Activated effector memory CD4-positive, alpha-beta T cell treated with Interleukin-2 at 50 U/mL for 16 hours (primary cell): ENCODE measurements around the gene SF3A1.
"Not testable (repeated sequence)": the region's sequence is repeated elsewhere in the genome, so short reads cannot be mapped to it uniquely, and the experiment has no call there.

Experiments
- DNase-seq: peaks from one replicate; pipeline ENCODE4 v3.0.0-alpha.2; 2020

SF3A1 gene

DNA sequence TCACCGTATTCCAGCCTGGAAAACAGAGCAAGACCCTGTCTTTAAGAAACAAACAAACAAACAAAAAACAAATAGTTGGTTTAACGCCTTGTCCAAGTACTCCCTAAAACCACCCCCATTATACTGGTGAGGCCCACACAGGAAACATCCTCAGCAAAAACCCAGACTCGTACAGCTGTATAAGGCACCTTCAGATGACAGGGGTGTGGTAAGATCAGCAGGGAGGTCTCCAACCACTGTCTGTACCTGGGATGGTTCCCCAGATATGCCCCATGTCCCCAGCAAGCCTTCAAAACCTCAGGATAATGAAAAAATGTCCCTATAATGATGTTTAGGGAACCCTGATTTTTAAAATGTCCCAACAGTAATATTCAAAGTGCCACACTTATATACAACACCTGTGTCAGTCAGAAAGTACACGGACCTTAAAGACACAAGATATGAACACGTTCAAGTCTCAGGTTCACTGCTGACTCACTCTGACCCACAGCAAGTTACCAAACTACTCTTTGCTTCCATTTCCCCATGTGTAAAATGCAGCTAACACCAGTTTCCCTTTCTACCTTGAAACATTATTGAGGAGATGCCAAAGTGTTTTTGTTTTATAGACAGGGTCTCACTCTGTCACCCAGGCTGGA lies 9.3 kb downstream of the SF3A1 start:
- DNase-seq, result no peak

GRCh38 chr22:30344447-30345200 lies 12.1 kb downstream of the SF3A1 start:
- DNase-seq, result no peak

- no peak for DNase-seq
Measured at GRCh38 chr22:30340911-30341685, 15.6 kb downstream of the SF3A1 start.

DNA sequence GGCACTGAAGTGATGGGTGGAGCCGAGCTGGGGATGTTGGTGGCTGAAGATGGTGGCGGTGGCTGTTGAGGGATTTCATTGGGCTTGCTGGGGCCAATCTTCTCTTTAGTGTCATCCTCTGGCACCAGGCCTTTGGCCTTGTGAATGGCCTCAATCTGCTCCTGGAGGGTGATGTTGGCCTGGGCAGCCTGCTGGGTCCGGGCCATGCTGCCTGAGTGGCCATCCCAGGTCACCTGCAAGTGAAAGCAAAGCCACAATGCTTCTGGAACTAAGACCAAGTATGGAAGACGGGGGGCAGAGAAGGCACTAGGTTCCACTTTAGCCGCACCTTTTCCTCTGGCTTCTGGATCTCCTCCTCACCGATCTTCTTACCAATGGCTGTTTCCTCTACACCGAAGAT lies 17.9 kb downstream of the SF3A1 start:
- DNase-seq, result no peak

GRCh38 chr22:30338341-30338740 lies 18.4 kb downstream of the SF3A1 start:
- not testable (repeated sequence) for DNase-seq

- no peak for DNase-seq
Measured at GRCh38 chr22:30337461-30337778, 19.3 kb downstream of the SF3A1 start.

DNA sequence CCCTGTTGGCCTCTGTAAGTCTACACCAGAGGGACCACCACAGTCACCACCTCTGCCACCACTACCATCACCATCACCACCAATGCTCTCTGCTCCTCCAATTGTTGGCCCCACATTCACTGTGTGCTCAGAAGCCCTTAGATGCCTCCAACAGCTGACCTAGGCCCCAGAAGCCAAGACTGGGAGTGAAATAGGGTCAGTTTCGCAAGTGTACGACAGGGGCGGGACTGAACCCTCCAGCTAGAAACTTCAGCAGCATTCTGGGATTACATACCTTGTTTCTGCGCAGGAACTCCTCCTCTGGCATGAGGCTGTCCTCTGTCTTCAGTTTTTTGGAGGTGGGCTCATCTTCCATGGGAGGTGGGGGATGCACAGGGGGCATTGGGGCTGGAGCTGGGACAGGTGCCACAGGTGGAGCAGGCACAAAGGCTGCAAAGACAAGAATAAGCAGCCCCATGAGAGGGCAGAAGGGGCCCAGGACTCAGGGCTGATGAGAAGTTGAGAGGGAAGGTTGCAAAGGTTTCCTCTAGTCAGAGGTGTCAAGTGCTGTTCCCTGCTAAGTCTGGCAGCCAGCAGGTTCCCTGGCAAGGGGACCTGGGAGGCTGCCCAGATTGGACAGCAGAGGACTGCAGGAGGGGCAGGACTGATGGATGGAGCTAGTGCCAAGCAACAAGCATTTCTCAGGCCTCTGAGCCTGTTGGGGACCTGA lies 19.8 kb downstream of the SF3A1 start:
- no peak for DNase-seq

DNA sequence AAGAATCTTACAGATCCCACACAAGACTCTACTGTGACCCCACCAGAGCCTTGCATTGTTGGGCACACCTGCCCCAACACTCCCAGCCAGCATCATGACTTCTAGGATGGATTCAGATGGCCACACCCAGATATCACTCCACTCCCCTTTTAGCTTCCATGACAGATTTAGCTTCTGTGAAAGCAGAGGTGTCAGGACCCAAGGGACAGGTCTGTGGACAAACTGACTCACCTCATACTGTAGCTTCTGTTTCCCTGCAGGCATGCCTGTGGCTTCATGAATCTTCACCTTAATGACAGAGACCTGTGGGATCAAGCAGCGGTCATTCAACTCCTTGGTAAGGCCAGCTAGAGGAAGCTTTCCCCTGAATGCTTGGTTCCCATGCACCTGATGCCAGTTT lies 21.5 kb downstream of the SF3A1 start:
- DNase-seq, result no peak

DNA sequence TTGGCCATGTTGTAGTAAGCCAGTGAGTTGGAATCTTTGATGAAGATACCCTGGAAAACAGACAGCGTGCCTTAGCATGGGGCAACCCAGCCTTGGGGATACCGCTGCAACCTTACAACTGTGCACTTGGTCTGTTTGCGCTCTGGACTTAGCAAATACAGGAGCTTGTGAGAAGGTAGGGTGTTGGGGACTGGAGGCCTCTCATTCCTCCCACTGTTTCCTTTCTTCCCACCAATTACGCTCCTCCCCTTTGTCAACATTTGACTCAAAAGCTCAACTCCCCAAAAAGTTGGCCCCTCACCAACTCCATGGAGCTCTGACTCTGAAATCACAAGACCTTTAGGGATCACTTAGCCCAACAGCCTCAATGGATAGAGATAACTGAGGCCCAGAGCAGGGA lies 22.0 kb downstream of the SF3A1 start:
- no peak for DNase-seq

- DNase-seq, result no peak
Measured at GRCh38 chr22:30333707-30334087, 23.0 kb downstream of the SF3A1 start.

GRCh38 chr22:30332994-30333706 lies 23.5 kb downstream of the SF3A1 start:
- DNase-seq, result no peak

- no peak for DNase-seq
Measured at GRCh38 chr22:30332551-30332950, 24.1 kb downstream of the SF3A1 start.

GRCh38 chr22:30328466-30329049 lies 28.1 kb downstream of the SF3A1 start:
- DNase-seq, result no peak

- no peak for DNase-seq
Measured at GRCh38 chr22:30327864-30328345, 28.8 kb downstream of the SF3A1 start.

- peak; percentile 94 for DNase-seq
Measured at GRCh38 chr22:30326706-30327362, 29.9 kb downstream of the SF3A1 start, which contains the start of gene TBC1D10A. TBC1D10A (minus strand) TSS chr22:30326941; CDS start chr22:30326881, 60 bp downstream.

GRCh38 chr22:30326255-30326705 lies 30.4 kb downstream of the SF3A1 start:
- no peak for DNase-seq

DNA sequence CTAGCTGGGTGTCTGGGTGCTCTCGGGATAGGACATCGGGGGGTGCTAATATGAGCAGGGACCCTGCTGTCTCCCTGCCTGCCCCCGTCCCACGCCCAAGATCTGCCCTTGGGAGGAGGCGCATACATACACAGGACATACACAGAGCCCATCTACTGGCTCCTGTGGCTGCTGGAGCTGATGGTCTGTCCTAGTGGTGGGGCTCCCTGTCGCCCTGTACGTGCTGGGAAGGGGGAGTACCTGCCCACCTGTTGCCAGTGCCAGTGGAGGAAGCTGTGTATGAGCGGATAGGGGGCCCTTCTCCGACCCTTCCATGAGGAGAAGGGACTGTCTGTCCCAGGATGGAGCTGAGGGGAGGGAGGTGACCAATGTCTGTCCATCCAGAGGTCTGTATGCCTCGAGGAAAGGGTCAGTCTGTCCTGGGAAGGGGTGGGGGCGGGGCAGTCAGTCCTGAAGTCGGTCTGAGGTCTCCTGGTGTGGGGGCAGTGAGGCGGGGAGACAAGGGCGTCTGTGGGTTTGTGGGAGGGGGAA lies 30.9 kb downstream of the SF3A1 start:
- DNase-seq, result no peak

DNA sequence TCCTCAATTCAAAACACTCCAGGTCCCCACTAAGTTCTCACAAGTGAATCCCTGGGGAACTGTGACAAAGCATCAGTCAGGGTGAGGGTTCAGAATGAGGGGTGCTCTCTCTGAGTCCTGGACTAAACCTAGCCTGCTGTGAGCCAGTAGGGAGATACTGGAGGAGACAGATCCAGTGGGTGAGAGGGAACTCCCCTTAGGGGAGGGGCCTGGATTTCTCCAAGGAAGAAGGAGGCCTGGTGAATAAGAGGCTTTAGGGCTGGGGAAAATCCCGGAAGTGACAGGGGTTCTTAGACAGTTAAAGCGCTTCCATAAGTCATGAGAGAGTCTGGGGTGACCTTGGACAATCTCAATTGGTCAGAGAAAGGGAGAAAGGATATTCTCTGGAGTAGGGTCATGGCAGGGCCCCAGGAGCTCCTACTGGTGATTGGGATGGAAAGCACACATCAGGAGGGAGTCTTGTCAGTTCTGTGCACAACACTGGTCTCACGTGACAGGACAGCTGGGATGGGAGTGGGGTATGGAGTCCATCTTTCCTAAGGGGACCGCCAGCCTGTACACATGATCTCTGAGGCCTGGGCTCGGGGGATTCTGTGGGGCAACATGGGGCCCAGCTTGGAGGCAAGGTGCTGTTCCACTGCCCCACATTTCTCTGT lies 31.5 kb downstream of the SF3A1 start:
- DNase-seq, result no peak

- peak; percentile 32 for DNase-seq
Measured at GRCh38 chr22:30324014-30324730, 32.5 kb downstream of the SF3A1 start.

- DNase-seq, result no peak
Measured at GRCh38 chr22:30323246-30323645, 33.4 kb downstream of the SF3A1 start.
